ENCODE measurements around the gene UBQLN4. TPM values are rescaled to one million over a fixed set of nuclear protein-coding genes. Genes with fewer than 3 reads are reported as not detected.

Gene UBQLN4
- total and polyA plus RNA-seq, 9 of the 15 experiments (the other 6 are each of a cell fraction or from before 2014, with no cell fraction given), result 13.5 to 65.5 (median 37.0) TPM

GRCh38 chr1:156067262-156067661, 13.7 kb upstream of the UBQLN4 start:
- TF ChIP-seq FIP1L1 (IDR thresholded peaks at IDR 0.05; ENCODE audit: low read depth, low read length, poor library complexity, severe bottlenecking), result no peak
- TF ChIP-seq RFX1 (IDR thresholded peaks at IDR 0.05), result no peak
- no peak for TF ChIP-seq ATF4 (CRISPR knock-in tag; IDR thresholded peaks at IDR 0.05)
- TF ChIP-seq RBM17 (IDR thresholded peaks at IDR 0.05; ENCODE audit: borderline replicate concordance, low read depth, low read length), result no peak
- no peak for TF ChIP-seq PTRF (tag; IDR thresholded peaks at IDR 0.05)
- no peak for TF ChIP-seq HNRNPH1 (optimal IDR thresholded peaks at IDR 0.05; ENCODE audit: low read depth, low read length)
- no peak for TF ChIP-seq ZNF717 (CRISPR knock-in tag; IDR thresholded peaks at IDR 0.05)
- TF ChIP-seq SMARCA5 (IDR thresholded peaks at IDR 0.05), result no peak
- TF ChIP-seq HMG20A (CRISPR knock-in tag; conservative IDR thresholded peaks at IDR 0.05), result no peak
- no peak for TF ChIP-seq SIRT6 (IDR thresholded peaks at IDR 0.05; ENCODE audit: low read depth, low read length)
- TF ChIP-seq TEAD2 (tag; IDR thresholded peaks at IDR 0.05), result no peak
- TF ChIP-seq PCBP2 (IDR thresholded peaks at IDR 0.05; ENCODE audit: low read depth, low read length, poor library complexity, severe bottlenecking), result no peak
- TF ChIP-seq, protein P1, sequence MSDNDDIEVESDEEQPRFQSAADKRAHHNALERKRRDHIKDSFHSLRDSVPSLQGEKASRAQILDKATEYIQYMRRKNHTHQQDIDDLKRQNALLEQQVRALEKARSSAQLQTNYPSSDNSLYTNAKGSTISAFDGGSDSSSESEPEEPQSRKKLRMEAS (CRISPR knock-in tag; IDR thresholded peaks at IDR 0.05), result no peak
- TF ChIP-seq MCM5 (IDR thresholded peaks at IDR 0.05; ENCODE audit: low read depth), result no peak
- TF ChIP-seq NFE2 (IDR thresholded peaks at IDR 0.05; ENCODE audit: low read depth), result no peak
- no peak for TF ChIP-seq ZNF444 (CRISPR knock-in tag; IDR thresholded peaks at IDR 0.05)
- no peak for TF ChIP-seq ZNF592 (IDR thresholded peaks at IDR 0.05)
- no peak for TF ChIP-seq RFX7 (CRISPR knock-in tag; IDR thresholded peaks at IDR 0.05)
- no peak overlapping the region for H3K4me3 ChIP-seq
- no peaks in the 10 kb centered on the region for H3K9me3 ChIP-seq (replicated peaks; ENCODE audit: control insufficient read depth, insufficient read depth, low read depth, low read length)
- peak; percentile 19 for FAIRE-seq
- H3K4me1 ChIP-seq (replicated peaks in 1 of 2; ENCODE audit: control insufficient read depth in 2 of 2, insufficient read depth in 2 of 2, low read length in 2 of 2), result peaks cover 6 to 11% of the 10 kb centered on the region in 2 experiments; a peak in 4 of 5 replicates
- no peaks in the 10 kb centered on the region for H3K27me3 ChIP-seq (ENCODE audit: control insufficient read depth in 2 of 2, insufficient read depth in 2 of 2, low read length in 2 of 2)
- 26% methylated on average over 2 of the region's 2 CpGs for WGBS (ENCODE audit: insufficient coverage, low coverage, missing lambda C conversion rate)
- ChIA-PET CTCF (ENCODE audit: low intra/inter-chr PET ratio) (interaction anchor here (1.0 to 1.2 kb wide), 2 partner anchors 105 to 129 kb away, joined by 5 read pairs; no protein-coding TSS in a partner anchor), POLR2A (interaction anchor here (1.0 to 2.5 kb wide), 2 partner anchors 8 to 92 kb away, joined by 7 to 9 read pairs; no protein-coding TSS in a partner anchor)
- no peak overlapping the region for H3K4me2 ChIP-seq (ENCODE audit: insufficient read depth, low read length)
- H3K27ac ChIP-seq (ENCODE audit: extremely low read depth, low read depth, low read length), result no peak overlapping the region
- in situ Hi-C loops (cut with MboI) (loop anchor here (5.0 kb wide), 1 partner anchor 135 kb away; the partner anchor contains the start of gene KHDC4), intact Hi-C loops (cut with micrococcal nuclease) (loop anchor here (5.0 kb wide), 3 partner anchors 40 to 330 kb away; no protein-coding TSS in a partner anchor)
- no TSS peak for BruUV-seq (replicated peaks)
- no peaks in the 10 kb centered on the region for H3K36me3 ChIP-seq (ENCODE audit: control insufficient read depth, insufficient read depth, low read length)
- no peak for DNase-seq (ENCODE audit: extremely low read depth in 1 of 4, low spot score in 3 of 4)
- H4K20me1 ChIP-seq (replicated peaks; ENCODE audit: control insufficient read depth, insufficient read depth, low read length), result no peaks in the 10 kb centered on the region
- no peaks in the 10 kb centered on the region for H3K9me1 ChIP-seq (ENCODE audit: control insufficient read depth, insufficient read depth, low read length)
- no peaks in the 10 kb centered on the region for H3K79me2 ChIP-seq (ENCODE audit: control insufficient read depth, insufficient read depth, low read length)
- H2AFZ ChIP-seq (ENCODE audit: low read depth, low read length), result no peak overlapping the region
- ATAC-seq, result no peak
- no peak overlapping the region; a peak in 1 of 4 replicates for H3K9ac ChIP-seq (ENCODE audit: insufficient read depth in 1 of 2, low read depth in 2 of 2, low read length in 2 of 2)
